ENCODE measurements around the gene TUFT1.

GRCh38 chr1:151541752-151542151, 1.6 kb downstream of the TUFT1 start:
- no peak for TF ChIP-seq POLR2AphosphoS5 (IDR thresholded peaks at IDR 0.05)
- TF ChIP-seq, protein P1, sequence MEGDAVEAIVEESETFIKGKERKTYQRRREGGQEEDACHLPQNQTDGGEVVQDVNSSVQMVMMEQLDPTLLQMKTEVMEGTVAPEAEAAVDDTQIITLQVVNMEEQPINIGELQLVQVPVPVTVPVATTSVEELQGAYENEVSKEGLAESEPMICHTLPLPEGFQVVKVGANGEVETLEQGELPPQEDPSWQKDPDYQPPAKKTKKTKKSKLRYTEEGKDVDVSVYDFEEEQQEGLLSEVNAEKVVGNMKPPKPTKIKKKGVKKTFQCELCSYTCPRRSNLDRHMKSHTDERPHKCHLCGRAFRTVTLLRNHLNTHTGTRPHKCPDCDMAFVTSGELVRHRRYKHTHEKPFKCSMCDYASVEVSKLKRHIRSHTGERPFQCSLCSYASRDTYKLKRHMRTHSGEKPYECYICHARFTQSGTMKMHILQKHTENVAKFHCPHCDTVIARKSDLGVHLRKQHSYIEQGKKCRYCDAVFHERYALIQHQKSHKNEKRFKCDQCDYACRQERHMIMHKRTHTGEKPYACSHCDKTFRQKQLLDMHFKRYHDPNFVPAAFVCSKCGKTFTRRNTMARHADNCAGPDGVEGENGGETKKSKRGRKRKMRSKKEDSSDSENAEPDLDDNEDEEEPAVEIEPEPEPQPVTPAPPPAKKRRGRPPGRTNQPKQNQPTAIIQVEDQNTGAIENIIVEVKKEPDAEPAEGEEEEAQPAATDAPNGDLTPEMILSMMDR (IDR thresholded peaks at IDR 0.05) = no peak
